Measurements from ENCODE around the gene FN3K.

The FN3K gene

GRCh38 chr17:82703935-82704865, 31.2 kb upstream of the FN3K start:
- DNase-seq = no peak

- DNase-seq = no peak
These were observed 30.5 kb upstream of the FN3K start for GRCh38 chr17:82704886-82705285.

GRCh38 chr17:82705756-82706155, 29.7 kb upstream of the FN3K start:
- DNase-seq = no peak

- no peak for DNase-seq
These were observed 26.3 kb upstream of the FN3K start for GRCh38 chr17:82709024-82709675.

GRCh38 chr17:82709676-82710498, 25.5 kb upstream of the FN3K start:
- DNase-seq = no peak

GRCh38 chr17:82710499-82711232, 24.7 kb upstream of the FN3K start:
- DNase-seq = no peak

GRCh38 chr17:82713071-82713723, 22.2 kb upstream of the FN3K start:
- no peak for DNase-seq

GRCh38 chr17:82716203-82717010, 19.0 kb upstream of the FN3K start, which contains the start of gene FN3KRP:
Gene FN3KRP (plus strand): TSS chr17:82716706. CDS start chr17:82716756, 50 bp downstream.
- peak; percentile 95 to 96 for DNase-seq

GRCh38 chr17:82718986-82719685, 16.3 kb upstream of the FN3K start:
- DNase-seq = no peak

GRCh38 chr17:82720204-82720603, 15.2 kb upstream of the FN3K start:
- no peak for DNase-seq

GRCh38 chr17:82722341-82723013, 12.9 kb upstream of the FN3K start:
- DNase-seq = no peak

GRCh38 chr17:82723169-82723807, 12.1 kb upstream of the FN3K start:
- no peak for DNase-seq

GRCh38 chr17:82726427-82726826, 9.0 kb upstream of the FN3K start:
- no peak for DNase-seq

GRCh38 chr17:82729479-82730260, 5.7 kb upstream of the FN3K start:
- DNase-seq = no peak

- no peak for DNase-seq
These were observed 3.2 kb upstream of the FN3K start for GRCh38 chr17:82732118-82732743.

GRCh38 chr17:82736511-82737185, 1.2 kb downstream of the FN3K start:
- DNase-seq = no peak

All from Kasumi-1 (cell line).